HG03196 (cell line): Measurements from ENCODE around the gene NQO2.
"Not testable (repeated sequence)": the region's sequence is repeated elsewhere in the genome, so short reads cannot be mapped to it uniquely, and the experiment has no call there.

Experiments used
- ATAC-seq: cut with Tn5 transposase; IDR thresholded peaks from one replicate; pipeline ENCODE4 v1.9.1; 2021; ENCODE audit not compliant: unreplicated experiment

Gene NQO2

GRCh38 chr6:3036861-3037637 lies 37.4 kb downstream of the NQO2 start:
- ATAC-seq, result no peak

DNA sequence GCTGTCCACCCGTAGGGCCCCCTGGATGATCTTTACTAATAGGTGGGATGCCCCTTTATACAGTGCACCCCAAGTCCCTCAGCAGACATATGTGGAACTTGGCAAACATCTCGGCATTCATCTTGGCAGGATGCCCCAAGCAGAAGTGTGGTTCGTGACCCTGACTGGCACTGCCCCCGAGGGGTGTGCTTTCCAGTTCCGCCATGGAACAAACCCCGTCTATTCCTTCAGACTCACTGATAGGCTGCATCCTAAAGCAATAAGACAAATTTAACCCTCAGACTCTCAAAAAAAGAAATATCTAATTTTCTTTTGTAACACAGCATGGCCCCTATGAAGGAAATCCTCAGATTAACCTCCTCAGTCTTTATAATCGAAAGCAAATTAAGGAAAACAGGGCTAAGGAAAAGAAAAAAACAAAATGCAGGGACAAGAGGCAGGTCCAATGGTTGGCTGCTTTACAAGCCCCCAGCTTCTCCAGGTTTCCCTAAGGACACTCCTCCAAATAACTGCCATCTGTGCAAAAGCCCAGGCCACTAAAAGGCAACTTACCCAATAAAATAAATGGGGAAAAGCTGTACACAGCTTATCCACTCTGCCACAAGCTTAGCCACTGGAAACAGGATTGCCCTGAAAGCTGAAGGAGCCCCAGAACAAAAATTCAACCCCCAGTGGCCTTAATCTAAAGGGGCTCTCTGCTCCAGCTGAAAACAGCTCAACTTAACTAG lies 38.1 kb downstream of the NQO2 start:
- no peak for ATAC-seq

GRCh38 chr6:3039384-3039783 lies 39.7 kb downstream of the NQO2 start:
- no peak for ATAC-seq

DNA sequence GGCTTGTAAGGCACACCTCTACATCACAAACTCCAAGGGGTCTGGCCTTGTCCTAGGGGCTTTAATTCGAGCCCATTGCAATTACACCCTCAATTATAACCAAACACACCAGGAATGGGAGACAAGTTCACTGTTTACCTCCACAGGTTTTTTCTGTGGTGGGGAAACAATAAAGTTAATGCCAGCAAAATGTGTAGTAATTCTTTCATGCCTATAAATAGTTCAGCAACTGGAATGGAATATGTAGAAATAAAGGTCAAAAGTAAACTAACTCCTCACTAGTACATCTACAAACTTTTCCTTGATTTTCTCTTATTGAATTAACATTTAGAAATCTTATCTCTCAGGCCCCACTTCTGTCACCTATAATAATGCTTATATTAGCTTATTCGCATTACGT lies 41.5 kb downstream of the NQO2 start:
- ATAC-seq, result no peak

DNA sequence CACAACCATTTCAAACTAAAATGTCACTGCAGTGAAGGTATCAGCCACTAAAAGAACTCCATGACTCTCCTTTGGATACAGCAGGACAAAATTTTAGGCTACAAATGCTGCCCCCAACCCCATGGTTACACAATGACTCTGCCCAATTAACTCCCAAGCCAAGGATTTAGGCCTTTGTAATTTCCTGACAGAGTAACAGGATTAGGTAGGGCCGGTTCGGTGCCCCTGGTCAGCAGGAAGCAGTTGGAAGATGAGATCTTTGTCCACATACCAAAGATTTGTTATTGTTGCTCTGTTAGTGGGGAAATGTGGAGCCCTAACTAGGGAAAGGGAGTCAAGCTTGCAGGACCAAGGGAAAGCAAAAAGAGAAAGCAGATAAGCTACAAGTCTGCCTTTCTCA lies 41.9 kb downstream of the NQO2 start:
- no peak for ATAC-seq

GRCh38 chr6:3045369-3045768 lies 45.7 kb downstream of the NQO2 start:
- ATAC-seq, result no peak

DNA sequence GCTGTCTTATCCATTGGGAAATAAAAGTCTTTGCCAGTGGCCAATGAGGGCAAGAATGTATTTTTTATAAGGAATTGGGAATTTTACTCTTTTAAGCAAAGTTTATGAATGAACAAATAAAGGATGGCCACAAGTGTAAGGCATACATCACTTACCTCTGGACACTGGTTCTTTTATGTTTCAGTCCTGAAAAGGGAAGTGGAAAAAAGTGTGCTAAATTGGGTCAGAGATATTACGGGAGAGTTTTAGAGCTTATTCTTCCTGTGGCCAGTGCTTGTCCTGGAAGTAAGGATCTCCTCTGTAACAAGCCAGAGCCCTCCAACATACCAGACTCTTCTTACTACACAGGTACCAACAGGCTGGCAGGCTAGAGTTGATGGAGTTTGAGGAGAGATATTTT lies 46.1 kb downstream of the NQO2 start:
- ATAC-seq, result no peak

DNA sequence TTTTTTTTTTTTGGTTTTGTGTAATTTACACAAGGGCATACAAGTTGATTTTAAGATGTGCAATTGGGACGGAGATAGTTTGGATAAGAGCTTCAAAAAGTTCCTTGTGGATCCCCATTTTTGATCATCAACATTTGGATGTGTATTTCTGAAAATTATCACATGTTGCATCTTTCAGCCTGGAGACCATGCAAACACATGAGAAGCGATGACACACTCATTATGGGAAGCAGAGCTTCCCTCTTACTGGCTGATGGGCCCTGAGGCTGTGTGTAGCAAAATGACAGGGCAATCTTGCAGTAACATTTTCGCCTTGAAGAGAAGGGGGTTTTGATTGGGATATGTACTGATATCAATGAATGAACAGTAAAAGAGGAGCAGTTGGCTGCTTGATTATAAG lies 46.6 kb downstream of the NQO2 start:
- ATAC-seq, result no peak

GRCh38 chr6:3048009-3048408 lies 48.3 kb downstream of the NQO2 start:
- ATAC-seq, result not testable (repeated sequence)

DNA sequence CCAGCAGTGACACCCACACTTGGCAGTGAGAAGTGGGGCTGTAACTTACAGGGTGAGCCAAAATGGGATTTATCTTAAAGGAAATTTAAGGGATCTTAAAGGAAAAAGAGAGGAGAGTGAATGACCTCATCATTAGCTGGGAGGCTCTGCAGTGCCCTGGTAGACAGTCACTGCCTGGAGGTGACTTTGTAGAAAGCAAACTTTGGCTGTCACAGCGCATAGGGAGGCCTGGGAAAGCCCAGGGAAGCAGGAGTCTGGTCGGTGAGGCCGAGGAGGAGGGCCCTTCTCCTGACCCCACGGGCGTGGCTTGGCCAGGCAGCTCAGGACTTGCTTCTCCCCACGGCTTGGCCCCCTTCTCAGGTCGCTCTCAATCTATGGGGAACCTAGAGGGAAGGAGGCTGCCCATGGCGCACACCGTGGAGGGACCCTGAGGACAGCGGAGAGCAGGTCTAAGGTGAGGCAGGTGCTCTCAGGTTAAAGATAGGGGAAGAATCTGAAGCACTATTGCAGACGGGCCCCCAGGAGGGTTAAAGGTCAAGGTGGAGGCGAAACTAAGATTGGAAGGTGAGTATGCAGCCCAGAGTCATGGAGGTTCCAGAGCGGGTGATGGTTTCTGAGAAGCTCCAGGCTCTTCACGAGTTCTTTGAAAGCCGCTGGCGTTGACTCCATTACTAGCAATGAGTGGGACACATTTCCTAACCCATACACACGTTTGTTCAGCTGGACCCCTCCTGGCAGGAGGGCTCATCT lies 53.0 kb downstream of the NQO2 start:
- no peak for ATAC-seq

DNA sequence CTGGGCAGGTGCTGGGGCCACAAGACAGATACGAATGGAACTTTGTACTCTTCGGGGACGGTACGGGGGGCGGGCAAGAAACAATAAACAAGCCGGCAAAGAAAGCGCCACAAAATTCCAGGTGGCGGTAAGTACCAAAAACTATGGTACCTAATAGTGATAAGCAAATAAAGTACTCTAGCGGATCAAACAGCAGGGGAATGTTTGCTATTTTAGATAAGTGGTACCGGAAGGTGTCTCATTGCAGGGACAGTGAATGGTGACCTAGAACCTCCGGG lies 53.5 kb downstream of the NQO2 start:
- no peak for ATAC-seq

- not testable (repeated sequence) for ATAC-seq
Measured at GRCh38 chr6:3054229-3055157, 54.8 kb downstream of the NQO2 start.

DNA sequence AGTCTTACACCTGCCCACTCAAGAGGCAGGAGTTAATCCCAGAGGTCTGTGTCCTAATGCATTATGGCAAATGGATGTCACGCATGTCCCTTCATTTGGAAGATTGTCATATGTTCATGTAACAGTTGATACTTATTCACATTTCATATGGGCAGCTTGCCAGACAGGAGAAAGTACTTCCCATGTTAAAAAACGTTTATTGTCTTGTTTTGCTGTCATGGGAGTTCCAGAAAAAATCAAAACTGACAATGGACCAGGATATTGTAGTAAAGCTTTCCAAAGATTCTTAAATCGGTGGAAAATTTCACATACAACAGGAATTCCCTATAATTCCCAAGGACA lies 55.4 kb downstream of the NQO2 start:
- not testable (repeated sequence) for ATAC-seq

DNA sequence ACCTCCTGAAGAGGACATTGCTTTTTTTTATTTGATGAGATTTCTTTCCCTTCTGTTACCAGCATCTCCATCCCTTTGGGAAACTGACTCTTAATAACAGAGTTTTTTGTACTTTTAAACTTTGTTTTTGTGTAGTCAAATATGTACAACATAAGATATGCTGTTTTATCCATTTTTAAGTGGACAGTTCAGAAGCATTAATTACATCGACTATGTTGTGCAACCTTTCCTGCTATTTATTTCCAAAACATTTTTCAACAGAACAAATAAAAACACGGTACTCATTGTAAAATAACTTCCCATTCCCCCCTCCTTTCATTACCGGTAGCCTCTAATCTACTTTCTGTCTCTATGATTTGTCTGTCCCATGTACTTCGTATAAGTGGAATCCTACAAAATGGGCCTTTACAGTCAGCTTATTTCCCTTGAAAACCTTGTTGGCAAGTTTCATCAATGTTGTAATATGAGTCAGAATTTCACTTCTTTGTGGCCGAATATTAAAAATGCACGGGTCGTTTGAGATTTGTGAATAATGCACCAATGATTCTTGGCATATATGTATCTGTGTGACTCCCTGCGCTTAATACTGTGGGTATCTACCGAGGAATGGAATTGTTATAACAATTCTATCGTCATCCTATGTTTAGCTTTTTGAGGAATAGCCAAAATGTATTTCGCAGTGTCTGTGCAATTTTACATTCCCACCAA lies 57.5 kb downstream of the NQO2 start:
- ATAC-seq, result no peak

- no peak for ATAC-seq
Measured at GRCh38 chr6:3058957-3059356, 59.3 kb downstream of the NQO2 start.

DNA sequence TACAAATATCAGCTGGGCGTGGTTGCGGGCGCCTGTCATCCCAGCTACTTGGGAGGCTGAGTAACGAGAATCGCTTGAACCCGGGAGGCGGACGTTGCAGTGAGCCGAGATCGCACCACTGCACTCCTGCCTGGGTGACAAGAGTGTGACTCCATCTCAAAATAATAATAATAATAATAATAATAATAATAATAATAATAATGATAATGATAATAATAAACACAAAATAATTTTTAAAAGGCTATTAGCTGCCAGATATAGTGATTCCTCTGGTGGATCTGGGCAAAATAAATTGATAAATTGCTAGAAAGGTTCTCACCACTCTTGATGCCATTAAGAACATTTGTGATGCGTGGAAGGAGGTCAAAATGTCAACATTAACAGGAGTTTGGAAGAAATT lies 60.4 kb downstream of the NQO2 start:
- not testable (repeated sequence) for ATAC-seq

DNA sequence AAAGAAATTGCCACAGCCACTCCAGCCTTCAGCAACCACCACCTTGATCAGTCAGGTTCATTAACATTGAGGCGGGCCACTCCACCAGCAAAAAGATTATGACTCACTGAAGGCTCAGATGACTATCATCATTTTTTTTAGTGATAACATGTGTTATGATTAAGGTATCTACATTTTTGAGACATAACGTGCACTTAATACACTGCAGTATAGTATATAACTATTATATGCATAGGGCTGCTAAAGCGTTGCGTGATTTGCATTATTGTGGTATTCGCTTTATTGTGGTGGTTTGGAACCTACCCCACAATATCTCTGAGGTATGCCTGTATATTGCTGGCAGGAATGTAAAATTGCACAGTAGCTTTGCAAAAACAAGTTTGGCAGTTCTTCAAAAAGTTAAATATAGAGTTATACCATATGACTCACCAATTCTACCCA lies 61.8 kb downstream of the NQO2 start:
- no peak for ATAC-seq

DNA sequence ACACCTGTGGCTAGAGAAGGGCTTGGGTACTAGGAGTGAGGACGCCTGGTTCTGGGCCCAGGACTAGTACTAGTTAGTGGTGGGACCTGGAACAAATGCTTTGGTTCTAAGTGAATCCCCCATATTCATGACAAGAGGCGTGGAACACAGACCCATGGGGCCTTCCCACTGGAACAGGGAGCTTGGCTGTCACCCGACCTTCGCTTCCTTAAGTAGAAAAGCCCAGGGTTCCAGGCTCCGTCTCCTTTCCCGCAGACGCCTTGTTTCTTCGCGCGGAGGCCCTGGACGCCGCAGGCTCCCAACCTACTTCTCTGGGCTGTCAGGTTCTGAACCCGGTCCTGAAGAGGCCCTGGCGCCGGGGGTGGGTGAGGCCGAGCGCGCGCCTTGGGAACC lies 63.6 kb downstream of the NQO2 start:
- not testable (repeated sequence) for ATAC-seq

GRCh38 chr6:3063733-3064700 lies 64.3 kb downstream of the NQO2 start:
- ATAC-seq, result peak; percentile 46
